Stimulated activated CD4-positive, alpha-beta T cell treated with anti-CD3 and anti-CD28 coated beads, Interleukin-12 subunit alpha, Interleukin-12 subunit beta, amount 100 ng/mL, for 4 hours (primary cell): ENCODE data around the gene INO80B.
"Not testable (repeated sequence)": the region's sequence is repeated elsewhere in the genome, so short reads cannot be mapped to it uniquely, and the experiment has no call there.

Experiments used
- DNase-seq: peaks from one replicate; pipeline ENCODE4 v3.0.0-alpha.2; 2020

INO80B gene

GRCh38 chr2:74482801-74483674, 28.2 kb downstream of the INO80B start, which contains the start of the genes CCDC142 and TTC31:
Gene CCDC142 (minus strand): TSS chr2:74482998. CDS start chr2:74482837, 161 bp downstream.
Gene TTC31 (plus strand): TSS chr2:74483081. CDS start chr2:74483096, 15 bp downstream.
- DNase-seq: peak; percentile 89

- not testable (repeated sequence) for DNase-seq
Measured at GRCh38 chr2:74483675-74484164, 28.8 kb downstream of the INO80B start.

DNA sequence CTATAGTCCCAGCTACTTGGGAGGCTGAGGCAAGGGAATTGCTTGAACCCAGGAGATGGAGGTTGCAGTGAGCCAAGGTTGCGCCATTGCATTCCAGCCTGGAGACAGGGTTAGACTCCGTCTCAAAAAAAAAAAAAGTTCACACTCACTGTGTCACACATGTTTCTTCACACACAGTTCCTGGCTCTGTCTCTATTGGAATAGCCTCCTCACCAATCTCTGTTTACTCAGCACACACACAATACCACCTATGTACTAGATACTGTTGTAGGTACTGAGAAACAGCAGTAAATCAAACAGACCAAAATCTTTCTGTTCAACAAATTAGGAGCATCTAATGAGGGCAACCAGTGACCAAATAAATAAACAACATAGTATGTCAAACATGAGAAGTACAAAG, 31.3 kb downstream of the INO80B start:
- no peak for DNase-seq

DNA sequence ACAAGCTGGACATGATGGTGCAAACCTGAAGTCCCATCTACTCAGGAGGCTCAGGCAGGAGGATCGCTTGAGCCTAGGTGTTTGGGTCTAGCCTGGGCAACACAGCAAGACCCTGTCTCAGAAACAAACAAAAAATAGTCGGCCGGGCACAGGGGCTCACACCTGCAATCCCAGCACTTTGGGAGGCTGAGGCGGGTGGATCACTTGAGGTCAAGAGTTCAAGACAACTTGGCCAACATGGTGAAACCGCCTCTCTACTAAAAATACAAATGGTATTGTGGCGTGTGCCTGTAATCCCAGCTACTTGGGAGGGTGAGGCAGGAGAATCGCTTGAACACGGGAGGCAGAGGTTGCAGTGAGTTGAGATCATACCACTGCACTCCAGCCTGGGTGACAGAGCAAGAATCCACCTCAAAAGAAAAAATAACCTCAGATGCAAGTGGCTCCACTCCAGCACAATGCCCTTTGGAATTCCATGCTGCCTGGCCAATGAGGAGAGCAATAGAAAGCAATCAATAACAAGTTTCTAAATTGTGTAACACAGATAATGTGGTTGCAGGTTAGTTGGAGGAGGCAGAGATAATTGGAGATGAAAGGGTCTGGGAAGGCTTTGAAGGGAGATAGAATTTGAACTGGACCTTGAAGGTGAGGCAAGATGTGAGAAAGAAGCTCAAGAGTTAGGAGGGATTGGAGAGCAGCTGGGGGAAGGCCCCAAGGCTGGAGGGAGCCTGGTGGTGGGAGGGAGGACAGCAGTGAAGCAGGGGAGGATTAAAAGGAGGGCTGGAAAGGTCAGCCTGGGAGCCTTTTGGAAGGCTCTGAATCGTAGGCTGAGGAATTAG, 34.0 kb downstream of the INO80B start:
- DNase-seq: no peak

- no peak for DNase-seq
Measured at GRCh38 chr2:74489906-74490305, 35.0 kb downstream of the INO80B start.

- DNase-seq: no peak
Measured at GRCh38 chr2:74491648-74492544, 37.0 kb downstream of the INO80B start.

- no peak for DNase-seq
Measured at GRCh38 chr2:74493546-74493945, 38.7 kb downstream of the INO80B start.

DNA sequence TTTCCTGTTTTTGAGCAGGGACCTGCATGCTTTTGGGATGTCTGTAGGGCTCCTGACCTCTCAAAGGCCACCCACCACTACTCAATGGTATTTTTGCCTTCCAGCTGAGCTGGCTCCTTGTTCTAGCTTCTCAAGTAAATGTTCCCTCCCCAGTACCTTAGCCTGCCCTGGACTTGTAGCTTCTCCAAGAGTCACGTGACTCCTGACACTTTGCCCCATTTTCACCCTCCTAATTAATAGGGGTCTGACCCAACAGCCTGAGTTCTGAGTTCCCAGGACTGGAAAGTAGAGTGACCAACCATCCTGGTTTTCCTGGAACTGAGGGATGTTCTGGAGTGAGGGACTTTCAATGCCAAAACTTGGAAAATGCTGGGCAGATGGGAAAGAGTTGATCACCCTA, 40.6 kb downstream of the INO80B start:
- no peak for DNase-seq

GRCh38 chr2:74496997-74497776, 42.3 kb downstream of the INO80B start:
- DNase-seq: no peak

DNA sequence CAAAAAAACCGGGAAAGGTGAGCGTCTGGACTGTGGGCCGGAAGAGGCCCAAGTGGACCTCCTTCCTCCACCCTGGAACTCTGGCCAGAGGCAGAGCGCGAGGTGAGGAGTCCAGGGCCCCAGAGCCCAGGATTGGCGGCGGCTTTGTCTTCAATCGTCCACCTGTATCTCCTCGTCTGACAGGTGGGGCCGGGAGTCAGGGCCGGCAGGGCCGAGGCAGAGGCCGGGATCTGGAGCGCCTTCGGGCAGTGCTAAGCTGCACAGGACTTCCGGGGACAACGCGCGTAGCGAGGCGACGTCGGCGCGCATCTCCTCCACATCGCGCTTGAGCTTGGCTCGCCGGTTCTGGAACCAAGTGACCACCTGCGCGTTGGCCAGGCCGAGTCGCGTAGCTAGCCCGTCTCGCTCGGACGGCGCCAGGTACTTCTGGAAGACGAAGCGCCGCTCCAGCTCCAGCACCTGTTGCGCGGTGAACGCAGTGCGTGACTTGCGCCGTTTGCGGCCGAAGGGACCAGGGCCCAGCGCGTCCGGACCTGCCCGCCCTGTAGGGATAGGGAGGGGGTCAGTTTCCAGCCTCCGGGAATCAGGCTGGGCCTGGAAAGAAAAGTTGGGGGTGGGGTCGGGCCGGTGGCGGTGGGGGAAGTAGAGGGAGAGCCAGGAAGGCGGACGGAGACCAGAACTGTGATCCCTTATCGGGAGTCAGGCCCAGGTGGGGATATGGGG, 43.1 kb downstream of the INO80B start:
- peak; percentile 35 for DNase-seq

DNA sequence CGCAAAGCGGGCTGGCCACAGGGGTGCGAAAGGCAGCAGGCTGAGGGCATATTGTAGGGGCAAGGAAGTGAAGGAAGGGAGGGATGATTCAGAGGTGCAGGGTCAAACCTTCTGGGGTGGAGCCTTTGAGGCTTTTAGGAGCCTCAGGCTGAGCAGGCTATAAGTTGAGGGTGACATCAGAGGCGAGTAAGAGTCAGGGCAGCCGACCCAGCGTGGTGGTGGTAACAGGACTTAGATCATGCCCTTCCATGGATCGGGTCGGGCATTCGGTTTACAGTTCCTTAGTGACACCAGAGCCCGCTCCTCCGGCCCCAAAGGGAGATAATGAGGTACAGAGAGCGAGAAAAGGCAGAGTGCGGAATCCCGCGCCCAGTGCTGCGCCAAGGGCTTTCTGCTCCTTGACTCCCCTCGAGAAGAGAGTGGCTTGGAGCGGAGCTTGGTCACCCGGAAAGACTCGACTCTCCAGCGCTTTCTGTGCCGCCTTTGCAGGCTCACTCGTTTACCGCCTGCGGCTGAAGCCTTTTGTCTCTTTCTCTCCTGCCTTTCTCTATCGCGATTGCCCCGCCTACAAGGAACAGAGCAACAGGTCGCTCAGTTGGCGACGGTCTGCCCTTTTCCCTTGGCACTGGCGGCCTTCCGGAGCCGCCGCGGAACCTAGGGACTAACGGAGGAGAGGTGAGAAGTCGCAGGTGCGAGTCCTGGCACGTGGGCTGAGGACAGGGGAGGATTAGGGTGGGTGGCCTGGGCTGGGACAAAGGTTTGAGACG, 43.8 kb downstream of the INO80B start:
- DNase-seq: no peak

- peak; percentile 46 for DNase-seq
Measured at GRCh38 chr2:74499267-74499939, 44.5 kb downstream of the INO80B start, which contains the start of gene LBX2. Gene LBX2 (minus strand): TSS chr2:74499603. CDS start chr2:74499537, 66 bp downstream.

DNA sequence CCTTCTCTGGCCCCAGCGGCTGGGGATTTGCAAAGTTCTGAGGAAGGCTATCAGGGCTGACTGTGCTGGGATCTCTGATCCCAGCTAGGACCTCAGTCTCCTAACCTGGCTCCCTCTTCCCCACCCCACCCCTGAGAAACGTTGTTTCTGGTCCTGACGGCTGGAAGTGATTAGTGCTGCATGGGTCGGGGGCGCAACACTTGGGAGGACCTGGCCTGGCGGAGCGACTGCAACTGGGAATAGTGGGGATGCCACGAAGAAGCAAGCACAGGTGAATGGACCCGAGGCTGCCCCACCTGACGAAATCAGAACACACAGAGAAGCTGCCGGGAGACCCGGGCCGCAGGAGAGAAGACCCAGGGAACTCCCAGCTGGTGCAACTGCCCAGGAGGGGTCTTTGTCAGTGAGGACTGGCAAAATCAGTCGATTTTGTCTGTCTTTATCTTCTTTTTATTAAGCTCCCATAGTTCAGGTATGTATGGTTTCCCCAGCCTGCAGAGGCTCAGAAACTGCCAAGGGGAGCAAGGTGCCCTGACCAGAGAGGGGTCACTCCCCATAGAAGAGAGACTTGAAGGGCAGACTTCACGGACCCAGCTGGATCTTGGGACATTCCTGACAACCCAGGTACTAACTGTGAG, 45.2 kb downstream of the INO80B start:
- no peak for DNase-seq

DNA sequence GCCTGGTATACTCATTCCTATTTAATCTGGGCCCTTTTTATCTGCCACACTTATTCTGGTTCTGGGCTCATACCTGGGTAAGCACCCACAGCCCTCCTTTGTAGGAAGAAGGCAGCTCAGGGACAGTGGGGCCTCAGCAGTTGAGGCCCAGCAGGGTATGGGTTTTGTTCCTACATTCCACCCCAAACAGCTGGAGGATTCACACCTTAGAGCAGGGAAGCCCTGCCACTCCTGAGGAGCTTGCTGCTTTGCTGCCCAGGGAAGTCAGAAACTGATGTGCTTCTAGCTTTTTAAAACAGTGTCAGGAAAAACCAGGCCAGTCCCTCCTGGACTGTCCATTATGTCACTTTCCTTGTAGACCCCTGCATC, 45.7 kb downstream of the INO80B start:
- no peak for DNase-seq

DNA sequence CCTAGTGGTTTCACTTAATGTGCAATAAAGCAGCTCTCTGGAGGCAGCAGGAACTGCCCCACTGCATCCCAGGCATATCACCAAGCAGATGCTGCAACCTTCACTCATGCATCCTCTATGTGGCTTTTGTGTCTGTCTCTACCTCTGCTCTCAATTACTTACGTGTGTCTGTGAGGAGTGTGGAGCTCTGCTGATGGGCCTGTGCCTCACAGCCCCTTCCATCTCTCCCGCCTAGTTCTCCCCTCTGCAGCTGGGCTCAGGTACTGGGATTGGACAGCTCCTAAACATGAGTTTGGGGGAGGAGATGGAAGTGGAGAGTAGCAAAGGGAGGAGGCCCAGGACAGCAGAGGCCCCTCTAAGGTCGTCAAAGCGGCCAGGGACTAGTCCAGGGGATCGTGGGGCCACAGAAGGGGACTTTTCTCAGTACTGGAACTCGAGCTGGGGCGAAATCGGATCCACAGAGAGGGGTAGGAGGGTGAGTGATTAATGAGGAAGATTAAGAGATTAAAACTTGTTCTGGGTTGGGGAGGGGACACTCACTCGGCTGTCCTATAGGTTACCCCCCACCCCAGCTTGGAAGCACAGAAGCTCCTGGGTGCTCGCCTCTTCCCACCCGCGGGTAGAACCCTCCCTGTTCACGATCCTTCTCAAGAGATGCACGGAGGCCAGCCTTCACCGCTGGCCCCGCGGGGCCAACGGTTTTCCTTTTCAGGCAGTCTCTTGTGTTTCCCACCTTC, 46.6 kb downstream of the INO80B start:
- no peak for DNase-seq

GRCh38 chr2:74502147-74502719, 47.3 kb downstream of the INO80B start:
- DNase-seq: no peak

DNA sequence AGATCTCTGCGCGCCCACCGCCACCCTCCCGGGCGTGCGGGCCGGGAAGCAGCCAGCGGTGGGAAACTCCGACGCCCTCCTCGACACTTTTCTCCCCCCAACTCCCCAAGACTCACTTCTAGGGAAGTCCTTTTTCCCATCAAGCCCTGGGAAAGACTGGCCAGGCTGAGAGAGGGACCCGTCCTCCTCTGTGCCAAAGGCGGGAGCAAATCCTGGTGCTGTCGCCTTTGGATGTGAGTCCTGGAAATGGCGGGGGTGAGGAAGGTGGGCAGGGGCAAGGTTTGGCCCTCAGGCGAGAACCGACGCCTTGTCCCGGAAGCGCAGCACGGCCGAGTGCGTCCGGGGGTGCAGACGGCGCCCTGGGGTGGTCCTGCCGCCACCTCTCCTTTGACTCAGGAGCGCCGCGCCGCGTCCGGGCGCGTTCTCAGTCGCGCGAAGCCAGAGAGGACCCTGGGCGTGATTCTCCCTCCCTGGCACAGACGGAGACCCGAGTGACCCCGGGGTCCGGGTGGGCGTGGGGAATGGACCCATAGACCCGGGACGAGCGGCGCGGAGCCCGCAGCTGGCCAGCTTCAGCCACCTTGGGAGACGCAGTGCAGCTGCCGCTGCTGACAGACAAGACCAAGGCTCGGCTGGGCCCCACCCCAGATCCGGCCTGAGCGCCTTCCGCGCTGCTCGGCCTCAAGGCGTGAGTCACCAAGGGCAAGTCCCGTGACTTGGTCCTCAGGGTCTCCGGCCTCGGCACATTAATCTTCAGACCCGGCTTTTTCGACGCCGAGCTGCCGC, 48.0 kb downstream of the INO80B start:
- DNase-seq: peak; percentile 42
